Measurements from ENCODE around the gene HIVEP1.

The HIVEP1 gene

DNA sequence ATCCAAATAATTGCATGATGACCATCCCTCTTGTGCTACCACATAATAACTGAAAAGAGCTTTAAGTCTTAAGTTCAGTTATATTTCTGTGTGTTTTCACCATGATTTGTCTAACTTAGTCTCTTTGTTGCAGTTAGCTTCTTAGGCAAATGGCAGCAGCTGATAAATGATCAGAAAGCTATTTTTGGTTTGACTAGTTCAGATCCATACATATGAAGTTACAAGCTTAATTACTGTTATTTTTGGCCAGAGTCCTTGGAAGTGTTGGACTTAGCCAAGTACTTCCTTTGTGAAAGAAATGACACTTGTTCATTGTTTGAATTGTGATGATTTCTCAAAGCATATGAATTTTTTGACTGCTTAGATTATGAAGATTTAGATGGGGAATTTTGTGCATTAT, 54.2 kb downstream of the HIVEP1 start:
- DNase-seq (ENCODE audit: low read depth) = peak; percentile 21
- H3K4me3 ChIP-seq (ENCODE audit: low read depth, low read length) = no peak overlapping the region
- TF ChIP-seq, protein P1, sequence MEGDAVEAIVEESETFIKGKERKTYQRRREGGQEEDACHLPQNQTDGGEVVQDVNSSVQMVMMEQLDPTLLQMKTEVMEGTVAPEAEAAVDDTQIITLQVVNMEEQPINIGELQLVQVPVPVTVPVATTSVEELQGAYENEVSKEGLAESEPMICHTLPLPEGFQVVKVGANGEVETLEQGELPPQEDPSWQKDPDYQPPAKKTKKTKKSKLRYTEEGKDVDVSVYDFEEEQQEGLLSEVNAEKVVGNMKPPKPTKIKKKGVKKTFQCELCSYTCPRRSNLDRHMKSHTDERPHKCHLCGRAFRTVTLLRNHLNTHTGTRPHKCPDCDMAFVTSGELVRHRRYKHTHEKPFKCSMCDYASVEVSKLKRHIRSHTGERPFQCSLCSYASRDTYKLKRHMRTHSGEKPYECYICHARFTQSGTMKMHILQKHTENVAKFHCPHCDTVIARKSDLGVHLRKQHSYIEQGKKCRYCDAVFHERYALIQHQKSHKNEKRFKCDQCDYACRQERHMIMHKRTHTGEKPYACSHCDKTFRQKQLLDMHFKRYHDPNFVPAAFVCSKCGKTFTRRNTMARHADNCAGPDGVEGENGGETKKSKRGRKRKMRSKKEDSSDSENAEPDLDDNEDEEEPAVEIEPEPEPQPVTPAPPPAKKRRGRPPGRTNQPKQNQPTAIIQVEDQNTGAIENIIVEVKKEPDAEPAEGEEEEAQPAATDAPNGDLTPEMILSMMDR (conservative IDR thresholded peaks at IDR 0.05; ENCODE audit: low read depth, low read length) = no peak

DNA sequence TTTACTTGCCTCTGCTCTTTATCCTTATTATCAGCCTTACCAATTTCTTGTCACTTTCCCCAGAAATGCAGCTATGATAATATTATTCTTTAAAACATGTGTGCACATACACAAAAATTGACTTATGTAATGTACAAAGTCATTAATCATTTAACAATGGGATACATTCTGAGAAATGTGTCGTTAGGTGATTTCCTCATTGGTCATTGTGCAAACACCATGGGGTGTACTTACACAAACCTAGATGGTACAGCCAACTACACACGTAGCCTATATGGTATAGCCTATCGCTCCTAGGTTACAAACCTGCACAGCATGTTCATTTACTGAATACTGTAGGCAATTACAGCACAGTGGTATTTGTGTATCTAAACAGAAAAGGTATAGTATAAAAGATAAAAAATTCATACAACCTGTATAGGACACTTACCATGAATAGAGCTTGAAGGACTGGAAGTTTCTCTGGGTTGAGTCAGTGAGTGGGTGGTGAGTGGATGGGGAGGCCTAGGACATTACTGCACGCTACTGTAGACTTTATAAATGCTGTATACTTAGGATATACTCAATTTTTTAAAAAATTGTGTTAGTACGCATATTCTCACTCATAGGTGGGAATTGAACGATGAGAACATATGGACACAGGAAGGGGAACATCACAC, 56.9 kb downstream of the HIVEP1 start:
- H3K4me3 ChIP-seq (ENCODE audit: low read depth, low read length) = no peak overlapping the region
- TF ChIP-seq, protein P1 (conservative IDR thresholded peaks at IDR 0.05; ENCODE audit: low read depth, low read length) = no peak
- no peak for DNase-seq (ENCODE audit: low read depth)

DNA sequence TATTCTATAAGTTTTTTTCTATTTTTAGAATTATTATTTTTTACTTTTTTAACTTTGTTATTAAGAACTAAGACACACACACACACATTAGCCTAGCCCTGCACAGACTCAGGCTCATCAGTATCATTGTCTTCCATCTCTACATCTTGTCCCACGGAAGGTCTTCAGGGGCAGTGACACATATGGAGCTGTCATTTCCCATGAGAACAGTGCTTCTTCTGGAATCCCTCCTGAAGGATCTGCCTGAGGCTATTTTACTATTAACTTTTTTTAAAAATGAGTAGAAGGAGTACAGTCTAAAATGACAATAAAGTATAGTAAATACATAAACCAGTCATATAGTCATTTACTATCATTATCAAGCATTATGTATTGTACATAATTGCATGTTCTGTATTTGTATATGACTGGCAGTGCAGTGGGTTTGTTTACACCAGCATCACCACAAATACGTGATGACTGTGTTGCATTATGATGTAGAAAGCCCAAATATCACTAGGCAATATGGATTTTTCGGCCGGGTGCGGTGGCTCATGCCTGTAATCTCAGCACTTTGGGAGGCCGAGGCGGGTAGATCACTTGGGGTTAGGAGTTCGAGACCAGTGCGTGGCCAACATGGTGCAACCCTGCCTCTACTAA, 57.9 kb downstream of the HIVEP1 start:
- TF ChIP-seq, protein P1 (conservative IDR thresholded peaks at IDR 0.05; ENCODE audit: low read depth, low read length) = no peak
- DNase-seq (ENCODE audit: low read depth) = no peak
- H3K4me3 ChIP-seq (ENCODE audit: low read depth, low read length) = no peak overlapping the region

DNA sequence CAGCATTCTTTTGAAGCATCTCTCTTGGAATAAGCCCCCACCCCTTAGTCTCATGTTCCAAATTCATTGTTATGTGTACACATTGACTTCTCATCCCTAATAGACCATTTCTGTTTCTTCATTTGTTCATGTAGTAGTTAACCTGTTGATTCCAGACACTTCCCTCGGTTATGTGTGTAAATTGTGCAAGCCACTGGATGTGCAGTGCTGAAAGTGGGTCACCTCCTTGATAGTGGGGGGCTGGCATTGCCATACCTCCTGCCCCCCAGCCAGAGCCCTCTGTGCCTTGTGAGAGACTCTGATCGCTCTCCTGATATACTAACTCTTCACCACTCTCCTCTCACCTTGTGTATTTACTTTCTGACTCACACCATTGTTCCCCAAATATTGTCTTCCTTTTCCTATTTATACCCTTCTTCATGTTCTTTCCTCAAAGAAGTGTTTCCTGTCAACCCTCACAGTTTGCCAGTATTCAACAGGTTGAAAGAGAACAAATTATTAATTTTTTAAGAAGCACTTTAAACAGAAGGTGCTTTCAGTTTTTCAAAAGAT, 59.0 kb downstream of the HIVEP1 start:
- TF ChIP-seq, protein P1 (conservative IDR thresholded peaks at IDR 0.05; ENCODE audit: low read depth, low read length) = no peak

DNA sequence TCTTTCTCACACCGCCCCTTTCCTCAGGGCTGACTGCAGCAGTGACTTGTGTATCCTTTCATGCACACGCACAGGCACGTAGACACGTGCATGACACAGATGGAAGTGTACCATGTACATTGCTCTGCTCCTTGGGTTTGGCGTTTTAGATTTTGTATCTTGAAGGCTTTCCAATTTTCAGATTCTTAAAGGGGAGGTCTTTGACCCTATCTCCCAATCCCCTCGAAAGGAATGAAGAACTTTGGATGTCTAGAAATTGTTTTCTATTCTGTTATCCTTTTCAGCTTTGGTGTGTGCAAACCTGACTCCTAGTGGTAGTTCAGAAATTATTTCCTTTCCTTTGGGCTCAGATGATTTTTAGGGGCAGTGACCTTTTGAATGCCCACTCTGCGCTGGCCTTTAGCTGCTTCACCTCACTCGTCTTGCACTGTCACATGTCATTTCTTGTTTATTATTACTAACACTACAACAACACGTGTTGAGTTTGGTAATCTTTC, 63.0 kb downstream of the HIVEP1 start:
- DNase-seq (ENCODE audit: low read depth) = peak; percentile 55
- TF ChIP-seq, protein P1 (conservative IDR thresholded peaks at IDR 0.05; ENCODE audit: low read depth, low read length) = peak; percentile 63
- no peak overlapping the region for H3K4me3 ChIP-seq (ENCODE audit: low read depth, low read length)

More for the DNA sequence above, 59.0 kb downstream of the HIVEP1 start:
- no peak for DNase-seq (ENCODE audit: low read depth)
- H3K4me3 ChIP-seq (ENCODE audit: low read depth, low read length) = no peak overlapping the region

DNA sequence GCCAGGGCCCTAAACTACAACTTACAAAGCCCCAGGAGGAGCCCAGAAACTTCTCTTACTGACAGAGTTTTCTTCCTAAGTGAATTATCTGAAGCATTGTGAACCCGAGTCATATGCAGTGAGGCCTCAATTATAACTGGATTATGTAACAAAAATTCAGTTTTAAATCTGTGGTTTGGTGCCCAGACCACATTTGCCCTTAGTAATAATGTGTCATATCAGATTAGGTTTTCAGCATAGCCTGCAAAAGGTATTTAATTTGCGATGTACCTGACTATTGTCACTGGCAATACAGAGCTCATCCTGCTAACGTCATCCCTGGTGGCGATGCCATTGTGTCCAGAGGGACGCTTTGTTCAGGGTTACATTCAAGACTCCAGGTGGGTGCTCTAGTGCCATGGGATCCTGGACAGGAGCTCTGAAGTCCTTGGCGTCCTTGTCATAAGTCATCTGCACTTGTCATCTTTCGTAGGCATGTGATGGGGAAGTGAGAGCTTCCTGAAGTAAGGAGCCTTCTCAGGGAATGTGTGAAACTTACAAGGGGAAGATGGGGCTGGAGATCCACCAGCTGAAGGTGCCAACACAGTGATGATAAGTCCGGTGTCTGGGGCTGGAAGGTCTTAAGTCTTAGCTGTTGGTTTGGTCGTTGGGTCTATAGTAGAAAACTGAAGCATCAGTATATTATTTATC, 65.1 kb downstream of the HIVEP1 start:
- TF ChIP-seq, protein P1 (conservative IDR thresholded peaks at IDR 0.05; ENCODE audit: low read depth, low read length) = no peak
- H3K4me3 ChIP-seq (ENCODE audit: low read depth, low read length) = no peak overlapping the region
- DNase-seq (ENCODE audit: low read depth) = no peak

Measured in choroid plexus epithelial cell (primary cell).